Measurements from ENCODE around the gene ST14. TPM values are rescaled to one million over a fixed set of nuclear protein-coding genes. Genes with fewer than 3 reads are reported as not detected.
A peak's percentile ranks its signal among the peaks of the same experiment; 100 is the strongest.

ST14 gene
- total and polyA plus RNA-seq, 2 experiments from 2014 or later, result not detected

DNA sequence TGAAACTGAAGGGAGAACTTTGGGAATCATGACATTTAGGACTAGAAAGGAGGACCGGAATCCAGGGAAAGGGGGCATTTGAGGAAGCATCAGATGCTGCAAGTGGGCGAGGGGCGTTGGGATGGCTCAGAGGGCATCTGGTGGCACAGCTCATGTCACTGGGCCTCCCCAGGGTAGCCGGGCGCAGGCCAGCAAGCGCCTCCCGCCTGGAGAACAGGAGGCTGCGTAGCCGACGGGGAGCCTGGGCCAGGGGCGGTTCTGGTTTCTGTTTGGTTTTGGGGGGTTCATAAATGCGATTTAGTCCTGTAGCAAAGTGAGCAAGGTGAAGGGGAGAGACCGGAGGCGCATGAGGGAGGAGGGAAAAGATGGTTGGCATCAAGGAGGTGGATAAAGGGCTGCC lies 443 bp upstream of the ST14 start:
- H3K36me3 ChIP-seq (ENCODE audit: low read depth), result no peaks in the 10 kb centered on the region
- H3K4me2 ChIP-seq (ENCODE audit: unreplicated experiment), result no peak overlapping the region
- DNase-seq, result no peak
- peaks cover 35% of the 10 kb centered on the region for H3K27me3 ChIP-seq (replicated peaks; ENCODE audit: insufficient read depth)
- in situ Hi-C loops (cut with MboI), result no loop called here
- H3K27ac ChIP-seq, result no peak overlapping the region
- no peak overlapping the region for H3K9ac ChIP-seq
- peaks cover 11% of the 10 kb centered on the region for H3K4me1 ChIP-seq (ENCODE audit: insufficient read depth)
- no peak overlapping the region for H3K4me3 ChIP-seq
- WGBS, 2 experiments (ENCODE audit: low coverage in 1 of 2, low lambda C conversion rate in 2 of 2, missing lambda C conversion rate in 2 of 2), result 78 to 79% methylated on average over 14 of the region's 14 CpGs
- no peaks in the 10 kb centered on the region for H3K79me2 ChIP-seq (ENCODE audit: insufficient read depth)
- no peak overlapping the region for H2AFZ ChIP-seq
- H3K9me3 ChIP-seq (ENCODE audit: low read depth), result no peaks in the 10 kb centered on the region
- H3F3A ChIP-seq (ENCODE audit: insufficient read depth), result 0 out of 2 replicates have a peak, but pooled peaks cover 5% of the 10 kb centered on the region
- TF ChIP-seq EZH2phosphoT487 (IDR thresholded peaks at IDR 0.05; ENCODE audit: insufficient read depth, low read depth), result no peak
- H4K20me1 ChIP-seq (ENCODE audit: insufficient read depth), result no peaks in the 10 kb centered on the region
- H3K9me2 ChIP-seq (ENCODE audit: insufficient read depth), result no peaks in the 10 kb centered on the region

- H3K4me2 ChIP-seq (ENCODE audit: unreplicated experiment), result no peak overlapping the region
- 71 to 74% methylated on average over 19 of the region's 19 CpGs for WGBS, 2 experiments (ENCODE audit: low coverage in 1 of 2, low lambda C conversion rate in 2 of 2, missing lambda C conversion rate in 2 of 2)
- no peaks in the 10 kb centered on the region for H3K36me3 ChIP-seq (ENCODE audit: low read depth)
Measured at GRCh38 chr11:130160498-130161155, 1.0 kb downstream of the ST14 start.

GRCh38 chr11:130161441-130162145 lies 2.0 kb downstream of the ST14 start:
- H3K9ac ChIP-seq, result no peak overlapping the region
- in situ Hi-C loops (cut with MboI), result no loop called here
- 82 to 87% methylated on average over 11 of the region's 11 CpGs for WGBS, 2 experiments (ENCODE audit: low coverage in 1 of 2, low lambda C conversion rate in 2 of 2, missing lambda C conversion rate in 2 of 2)
- H2AFZ ChIP-seq, result no peak overlapping the region
- no peak for TF ChIP-seq EZH2phosphoT487 (IDR thresholded peaks at IDR 0.05; ENCODE audit: insufficient read depth, low read depth)
- no peak for TF ChIP-seq EZH2 (IDR thresholded peaks at IDR 0.05; ENCODE audit: insufficient read depth, poor library complexity, severe bottlenecking)
- no peaks in the 10 kb centered on the region for H3F3A ChIP-seq (ENCODE audit: insufficient read depth)
- no peaks in the 10 kb centered on the region for H3K36me3 ChIP-seq (ENCODE audit: low read depth)
- H3K9me2 ChIP-seq (ENCODE audit: insufficient read depth), result no peaks in the 10 kb centered on the region
- no peak for DNase-seq
- peaks cover 13% of the 10 kb centered on the region for H3K4me1 ChIP-seq (ENCODE audit: insufficient read depth)
- H4K20me1 ChIP-seq (ENCODE audit: insufficient read depth), result no peaks in the 10 kb centered on the region
- H3K27me3 ChIP-seq (replicated peaks; ENCODE audit: insufficient read depth), result peaks cover 35% of the 10 kb centered on the region
- H3K9me3 ChIP-seq (ENCODE audit: low read depth), result no peaks in the 10 kb centered on the region
- H3K27ac ChIP-seq, result no peak overlapping the region
- H3K4me3 ChIP-seq, result no peak overlapping the region
- H3K4me2 ChIP-seq (ENCODE audit: unreplicated experiment), result no peak overlapping the region
- no peaks in the 10 kb centered on the region for H3K79me2 ChIP-seq (ENCODE audit: insufficient read depth)

More at GRCh38 chr11:130160498-130161155, 1.0 kb downstream of the ST14 start:
- H3K9ac ChIP-seq, result no peak overlapping the region
- H3K4me1 ChIP-seq (ENCODE audit: insufficient read depth), result peaks cover 11% of the 10 kb centered on the region
- in situ Hi-C loops (cut with MboI), result no loop called here
- TF ChIP-seq EZH2 (IDR thresholded peaks at IDR 0.05; ENCODE audit: insufficient read depth, poor library complexity, severe bottlenecking) (no peak), EZH2phosphoT487 (IDR thresholded peaks at IDR 0.05; ENCODE audit: insufficient read depth, low read depth) (no peak)
- H3K79me2 ChIP-seq (ENCODE audit: insufficient read depth), result no peaks in the 10 kb centered on the region
- H4K20me1 ChIP-seq (ENCODE audit: insufficient read depth), result no peaks in the 10 kb centered on the region
- H3K27me3 ChIP-seq (replicated peaks; ENCODE audit: insufficient read depth), result peaks cover 35% of the 10 kb centered on the region
- no peak overlapping the region for H3K27ac ChIP-seq
- H3F3A ChIP-seq (ENCODE audit: insufficient read depth), result 0 out of 2 replicates have a peak, but pooled peaks cover 5% of the 10 kb centered on the region
- H3K4me3 ChIP-seq, result no peak overlapping the region; the same call in 1 of the 2 replicates
- no peak overlapping the region for H2AFZ ChIP-seq
- no peaks in the 10 kb centered on the region for H3K9me2 ChIP-seq (ENCODE audit: insufficient read depth)
- no peaks in the 10 kb centered on the region for H3K9me3 ChIP-seq (ENCODE audit: low read depth)
- DNase-seq, result no peak

DNA sequence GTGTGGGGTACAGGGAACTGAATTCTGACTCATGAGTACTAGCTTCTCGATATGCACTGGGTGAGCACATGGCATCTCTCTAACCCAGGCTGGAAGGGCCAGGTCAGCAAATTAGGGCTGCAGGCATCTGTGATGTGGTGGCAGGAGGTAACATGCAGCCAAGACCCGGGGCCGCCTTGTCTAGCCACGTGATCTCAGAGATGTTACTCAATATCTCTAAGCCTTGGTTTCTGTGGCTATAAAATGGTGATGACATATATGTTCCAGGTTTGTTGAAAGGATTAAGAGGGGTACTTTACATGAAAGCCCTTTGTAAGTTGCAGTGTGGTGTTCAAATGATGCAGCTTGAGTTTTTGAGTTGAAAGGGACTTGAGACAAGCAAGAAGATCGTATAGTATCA lies 3.2 kb downstream of the ST14 start:
- in situ Hi-C loops (cut with MboI), result no loop called here
- Histone ChIP-seq H3K36me3 (ENCODE audit: low read depth) (no peaks in the 10 kb centered on the region), H3K4me2 (ENCODE audit: unreplicated experiment) (no peak overlapping the region), H3K79me2 (ENCODE audit: insufficient read depth) (no peaks in the 10 kb centered on the region), H3K4me3 (no peak overlapping the region), H3K9ac (no peak overlapping the region), H3F3A (ENCODE audit: insufficient read depth) (peaks cover 10% of the 10 kb centered on the region), H3K27ac (no peak overlapping the region), H3K27me3 (replicated peaks; ENCODE audit: insufficient read depth) (peaks cover 35% of the 10 kb centered on the region), H3K9me2 (ENCODE audit: insufficient read depth) (no peaks in the 10 kb centered on the region), H2AFZ (no peak overlapping the region), H4K20me1 (ENCODE audit: insufficient read depth) (no peaks in the 10 kb centered on the region), H3K9me3 (ENCODE audit: low read depth) (no peaks in the 10 kb centered on the region), H3K4me1 (ENCODE audit: insufficient read depth) (peaks cover 13% of the 10 kb centered on the region)
- WGBS, 2 experiments (ENCODE audit: low coverage in 1 of 2, low lambda C conversion rate in 2 of 2, missing lambda C conversion rate in 2 of 2), result 62 to 65% methylated on average over 5 of the region's 5 CpGs
- peak; percentile 68 for DNase-seq
- TF ChIP-seq EZH2 (IDR thresholded peaks at IDR 0.05; ENCODE audit: insufficient read depth, poor library complexity, severe bottlenecking) (no peak), EZH2phosphoT487 (IDR thresholded peaks at IDR 0.05; ENCODE audit: insufficient read depth, low read depth) (no peak)
